Activated CD8-positive, alpha-beta memory T cell treated with anti-CD3 and anti-CD28 coated beads, Interleukin-2, amount 50 U/mL, for 4 hours (primary cell): ENCODE results near the gene ST7.

ENCODE experiments used
- DNase-seq: peaks from one replicate; pipeline ENCODE4 v3.0.0-alpha.2; 2020

ST7 gene

DNA sequence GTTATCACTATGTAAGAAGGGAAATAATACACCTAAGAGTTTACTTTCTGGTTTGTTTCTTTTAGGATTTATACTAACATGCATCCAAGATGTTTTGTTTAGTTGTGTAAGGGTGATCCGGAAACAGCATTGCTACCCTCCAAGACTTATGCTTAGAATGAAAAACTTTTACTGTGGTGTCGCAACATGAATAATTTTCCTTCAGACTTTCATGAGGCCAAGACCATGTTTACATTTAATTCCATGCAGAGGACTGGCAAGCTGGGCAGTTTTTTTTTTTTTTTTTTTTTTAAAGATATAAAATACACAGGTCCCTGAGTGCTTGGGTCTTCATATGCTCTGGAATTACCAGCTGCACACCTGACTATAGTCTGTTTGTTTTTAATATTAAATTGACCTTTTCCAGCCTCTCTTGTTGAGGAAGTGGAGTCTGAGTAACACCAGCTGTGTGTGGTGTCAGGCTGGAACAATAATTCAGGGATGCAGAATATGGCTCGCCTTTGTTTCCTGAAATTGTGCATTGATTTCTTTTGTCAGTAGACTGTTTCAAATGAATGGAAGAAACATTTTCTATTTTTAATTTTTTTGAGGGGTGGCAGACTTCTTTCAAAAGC lies 81.7 kb downstream of the ST7 start:
- no peak for DNase-seq

- no peak for DNase-seq
Measured at GRCh38 chr7:117035465-117035862, 82.2 kb downstream of the ST7 start.

- no peak for DNase-seq
Measured at GRCh38 chr7:117036053-117036669, 82.9 kb downstream of the ST7 start.

DNA sequence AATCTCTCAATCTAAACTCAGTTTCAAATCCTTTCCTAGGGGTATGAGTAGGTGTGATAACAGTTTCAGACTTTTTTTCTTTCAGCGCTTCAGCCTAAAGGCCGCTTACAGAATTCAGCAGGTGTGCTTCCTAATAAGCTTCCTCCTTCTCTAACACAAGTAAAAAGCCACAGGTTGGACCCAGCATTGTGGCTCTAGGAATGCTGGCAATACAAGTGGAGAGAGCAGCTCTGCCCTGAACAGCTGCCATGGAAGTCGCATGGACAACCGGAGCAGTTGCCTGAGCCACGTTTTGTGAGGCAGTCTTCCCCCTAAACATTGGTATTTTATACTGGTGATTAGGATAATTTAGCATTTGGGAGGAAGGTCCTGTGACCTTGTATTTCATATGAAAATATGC lies 83.5 kb downstream of the ST7 start:
- DNase-seq: no peak

DNA sequence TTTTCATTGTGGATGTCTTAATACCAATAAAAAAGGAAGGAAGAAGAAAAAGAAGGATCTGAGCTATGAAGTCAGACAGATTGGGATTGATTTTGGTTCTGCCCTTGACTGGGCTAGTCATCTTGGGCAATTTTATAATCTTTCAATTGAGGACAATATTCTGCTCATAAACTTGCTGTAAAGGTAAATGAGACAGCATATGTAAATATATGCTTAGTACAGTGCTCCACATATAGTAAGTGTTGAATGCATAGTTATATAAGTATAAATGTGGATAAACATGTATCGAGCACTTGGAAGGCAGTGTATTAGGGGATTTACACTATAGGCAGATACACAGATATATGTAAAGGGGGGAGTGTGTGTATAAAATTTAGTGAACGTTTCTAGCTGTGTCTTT lies 85.1 kb downstream of the ST7 start:
- DNase-seq: no peak

DNA sequence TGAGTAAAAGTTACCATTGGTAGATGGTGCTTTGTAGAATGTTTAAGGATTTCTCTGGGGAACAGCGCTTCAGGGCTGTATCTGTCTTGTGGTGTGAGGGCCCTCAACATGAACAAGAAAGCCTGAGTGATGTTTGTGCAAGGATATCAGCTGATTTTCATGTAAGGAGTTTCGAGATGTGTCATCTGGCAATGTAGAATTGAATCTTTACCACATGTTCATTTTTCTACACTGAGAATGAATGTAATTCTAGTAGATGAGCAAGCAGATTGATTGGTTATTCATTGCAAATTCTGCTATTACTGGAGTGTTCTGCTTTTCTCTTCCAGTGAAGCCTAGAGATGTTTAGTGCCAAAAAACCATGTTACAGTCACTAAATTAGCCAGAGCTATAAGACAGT lies 87.7 kb downstream of the ST7 start:
- no peak for DNase-seq

- DNase-seq: no peak
Measured at GRCh38 chr7:117041822-117042221, 88.5 kb downstream of the ST7 start.

GRCh38 chr7:117043108-117043825 lies 90.0 kb downstream of the ST7 start:
- DNase-seq: no peak

DNA sequence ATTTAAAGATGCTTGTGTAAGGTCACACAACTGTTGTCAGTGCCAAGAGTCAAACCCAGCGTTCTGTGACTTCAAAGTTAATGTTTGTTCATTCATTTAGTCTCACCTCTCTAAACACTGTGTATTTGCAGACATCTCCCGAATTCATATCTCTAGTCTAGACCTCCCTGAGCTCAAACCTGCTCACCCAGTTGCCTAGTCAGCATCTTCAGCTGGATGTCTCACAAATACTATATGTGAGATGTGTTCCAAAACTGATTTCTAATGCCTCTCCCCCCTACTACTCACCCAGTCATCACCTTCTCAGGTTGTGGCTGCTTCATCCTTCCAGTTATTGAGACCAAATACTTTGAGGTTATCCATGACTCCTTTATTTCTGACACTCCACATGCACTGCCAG lies 91.4 kb downstream of the ST7 start:
- no peak for DNase-seq

DNA sequence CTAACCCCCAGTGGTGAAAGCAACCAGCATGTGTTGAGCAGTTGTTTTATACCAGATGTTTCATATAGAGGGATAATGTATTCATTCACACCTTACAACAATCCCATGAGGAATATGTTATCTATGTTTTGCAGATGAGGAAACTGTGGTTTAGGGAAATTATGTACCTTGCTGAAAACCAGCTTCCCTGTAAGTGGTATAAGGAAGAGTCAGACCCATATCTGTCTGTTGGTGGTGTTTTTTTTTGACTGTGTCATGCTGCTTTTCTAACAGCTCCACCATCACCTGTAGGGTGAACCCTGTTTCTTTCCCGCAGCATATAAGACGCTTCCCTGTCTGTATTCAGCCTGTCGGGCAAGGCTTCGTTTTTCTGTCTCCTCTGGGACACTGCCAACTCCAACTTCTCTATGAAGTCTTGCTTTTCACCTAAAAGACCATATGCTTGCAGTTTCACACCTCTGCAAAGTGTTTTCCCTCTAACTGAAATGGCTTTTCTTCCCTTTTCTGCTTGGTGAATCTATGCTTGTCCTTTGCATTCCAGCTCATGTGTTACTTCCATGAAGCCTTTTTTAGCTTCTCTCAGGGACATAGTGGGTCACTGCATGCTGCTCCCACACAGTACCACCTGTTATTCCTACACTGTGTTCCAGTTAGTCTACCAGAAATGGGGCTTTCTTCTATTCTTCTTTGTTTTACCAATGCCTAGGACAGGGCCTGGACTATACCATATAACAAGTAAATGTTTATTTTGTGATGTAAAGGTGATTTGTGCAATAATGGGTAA lies 92.8 kb downstream of the ST7 start:
- no peak for DNase-seq

- no peak for DNase-seq
Measured at GRCh38 chr7:117047496-117047895, 94.2 kb downstream of the ST7 start.

GRCh38 chr7:117048114-117048866 lies 95.0 kb downstream of the ST7 start:
- DNase-seq: no peak

- DNase-seq: no peak
Measured at GRCh38 chr7:117048882-117049281, 95.6 kb downstream of the ST7 start.

DNA sequence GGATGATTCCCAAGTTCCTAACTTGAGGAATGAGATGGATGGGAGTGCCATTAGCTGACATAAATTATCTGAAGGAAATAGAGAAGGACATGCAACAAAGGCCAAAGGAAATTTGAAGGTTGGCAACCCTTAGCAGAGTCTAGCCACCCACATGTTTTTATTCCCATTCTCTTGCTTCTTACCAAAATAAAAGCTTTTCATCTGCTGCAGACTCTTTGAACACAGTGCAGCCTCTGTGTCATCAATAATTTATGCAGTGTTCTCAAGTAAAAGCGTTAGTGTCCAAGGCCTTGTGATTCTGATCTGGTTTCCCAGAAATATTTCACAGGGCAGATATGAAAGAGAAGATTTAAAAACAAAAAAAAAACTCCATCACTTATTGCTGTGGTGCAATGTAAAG lies 98.5 kb downstream of the ST7 start:
- no peak for DNase-seq

DNA sequence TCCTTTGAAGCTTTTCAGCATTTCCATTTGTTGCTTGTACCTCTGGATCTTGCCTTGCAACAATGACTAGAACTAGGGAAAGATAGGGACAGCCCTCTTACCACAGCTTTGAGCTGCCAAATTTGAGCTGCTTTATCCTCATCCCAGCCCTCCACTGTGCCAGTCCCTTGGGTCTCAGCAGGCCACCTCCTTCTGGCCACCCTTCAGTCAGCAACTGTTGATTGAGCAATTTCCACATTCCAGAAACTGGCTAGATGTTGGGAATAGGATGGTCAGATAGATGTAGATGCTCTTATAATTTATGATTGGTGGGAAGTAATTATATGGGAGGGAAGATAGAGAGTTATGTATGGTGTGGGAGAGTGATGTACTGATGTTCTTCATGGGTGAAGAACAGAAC lies 100.1 kb downstream of the ST7 start:
- no peak for DNase-seq

GRCh38 chr7:117061751-117062150 lies 108.5 kb downstream of the ST7 start:
- no peak for DNase-seq

- DNase-seq: no peak
Measured at GRCh38 chr7:117062300-117062699, 109.0 kb downstream of the ST7 start.

DNA sequence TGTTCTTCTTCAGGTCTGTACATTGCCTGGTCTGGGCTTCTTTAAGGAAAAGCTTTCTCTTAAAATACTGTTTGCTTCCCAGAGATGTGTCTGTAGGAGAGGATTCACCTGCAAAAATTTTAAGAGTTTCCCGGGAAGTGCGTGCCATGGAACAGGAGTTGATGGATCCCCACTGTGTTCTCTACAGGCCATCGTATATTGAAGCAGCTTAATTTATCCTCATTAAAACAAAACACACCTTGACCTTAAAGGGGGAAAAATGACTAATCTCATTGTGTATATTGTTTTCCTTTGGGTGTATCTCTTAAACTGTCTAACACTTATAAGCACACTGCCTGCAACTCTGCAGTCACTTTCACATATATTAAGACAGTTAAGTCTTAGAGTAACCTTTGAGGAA lies 111.4 kb downstream of the ST7 start:
- DNase-seq: no peak

DNA sequence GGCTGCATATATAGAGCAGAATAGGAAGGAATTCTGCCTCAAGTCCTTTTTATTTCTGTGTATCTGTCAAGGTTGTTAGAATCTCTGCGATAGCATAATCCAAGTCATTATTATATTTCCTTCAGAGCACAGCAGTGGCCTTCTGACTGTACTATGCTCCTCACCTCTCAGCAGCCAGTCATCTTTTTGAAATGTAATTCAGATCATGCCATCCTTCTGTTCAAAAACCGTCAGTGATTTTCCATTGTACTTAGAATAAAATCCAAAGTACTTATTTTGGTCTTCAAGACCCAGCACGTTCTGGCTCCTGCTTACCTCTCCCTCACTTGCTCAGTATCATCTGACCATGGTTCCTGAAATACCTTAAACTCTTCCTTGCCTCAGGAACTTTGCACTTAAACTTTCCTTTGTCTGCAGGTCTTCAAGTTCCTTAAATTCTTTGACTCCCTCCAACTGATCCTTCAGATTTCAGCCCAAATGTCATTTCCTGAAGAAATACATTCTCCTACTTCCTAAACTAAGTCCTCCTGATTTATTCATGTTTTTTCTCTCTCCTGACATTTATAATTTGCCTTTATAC lies 112.4 kb downstream of the ST7 start:
- no peak for DNase-seq

DNA sequence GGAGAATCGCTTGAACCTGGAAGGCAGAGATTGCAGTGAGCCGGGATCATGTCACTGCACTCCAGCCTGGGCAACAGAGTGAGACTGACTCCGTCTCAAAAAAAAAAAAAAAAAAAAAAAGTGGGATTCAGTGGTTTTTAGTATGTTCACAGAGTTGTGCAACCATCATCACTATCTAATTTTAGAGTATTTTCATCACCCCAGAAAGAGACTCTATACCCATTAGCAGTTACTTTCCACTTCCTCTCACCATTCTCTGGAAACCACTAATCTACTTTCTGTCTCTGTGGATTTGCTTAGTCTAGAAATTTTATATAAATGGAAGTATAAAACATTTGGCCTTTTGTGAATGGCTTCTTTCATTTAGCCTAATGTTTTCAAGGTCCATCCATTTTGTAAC lies 113.4 kb downstream of the ST7 start:
- DNase-seq: no peak

- no peak for DNase-seq
Measured at GRCh38 chr7:117067340-117067739, 114.0 kb downstream of the ST7 start.

GRCh38 chr7:117068511-117069145 lies 115.3 kb downstream of the ST7 start:
- DNase-seq: no peak
